H1 (cell line): ENCODE results near the gene GALNT9. TPM values are rescaled to one million over a fixed set of nuclear protein-coding genes. Genes with fewer than 3 reads are reported as not detected.

Experiments
- CHD1 ChIP-seq: IDR thresholded peaks from 2 replicates; pipeline ENCODE4 v1.6.1; 2012; ENCODE audit warnings: low read depth, low read length, improper control_type of control experiment
- JUND ChIP-seq: IDR thresholded peaks from 2 replicates; pipeline ENCODE4 v1.6.1; 2011; ENCODE audit warnings: mild to moderate bottlenecking, improper control_type of control experiment, low read length
- POLR2A ChIP-seq, 2 experiments: IDR thresholded peaks; 1 replicate in 1 of 2; 2 replicates in 1 of 2; pipeline ENCODE4 v1.6.1; 2011; ENCODE audit warnings: low read depth in 2 of 2, low read length in 2 of 2, mild to moderate bottlenecking in 2 of 2; ENCODE audit errors: control extremely low read depth in 1 of 2
- polyA plus RNA-seq, 7 experiments: library from polyadenylated mRNA; depleted of rRNA in 3 of 7; stranded (reverse) in 5 of 7; unstranded in 2 of 7; fragments of >200 nt in 5 of 7; fragments of 200-250 nt in 2 of 7; gene quantifications; 1 replicate in 5 of 7; 2 replicates in 1 of 7; 4 replicates in 1 of 7; pipeline versions ENCODE4 v1.2.1 to v1.2.3, GENCODE V29; 2011 to 2013; ENCODE audit warnings: missing spikeins in 2 of 7, mixed read lengths in 2 of 7
- total RNA-seq: library from RNA; stranded (reverse); fragmentation: NEBNext Ultra II Directional; extraction: Animal tissue kit (Norgen Biotek cat#: 25700); gene quantifications from 2 replicates; pipeline ENCODE4 v1.2.1, GENCODE V29; 2021

Gene GALNT9
- total and polyA plus RNA-seq, 2 of the 8 experiments (the other 6 are each of a cell fraction or from before 2014, with no cell fraction given), result 2.0 to 3.6 TPM

DNA sequence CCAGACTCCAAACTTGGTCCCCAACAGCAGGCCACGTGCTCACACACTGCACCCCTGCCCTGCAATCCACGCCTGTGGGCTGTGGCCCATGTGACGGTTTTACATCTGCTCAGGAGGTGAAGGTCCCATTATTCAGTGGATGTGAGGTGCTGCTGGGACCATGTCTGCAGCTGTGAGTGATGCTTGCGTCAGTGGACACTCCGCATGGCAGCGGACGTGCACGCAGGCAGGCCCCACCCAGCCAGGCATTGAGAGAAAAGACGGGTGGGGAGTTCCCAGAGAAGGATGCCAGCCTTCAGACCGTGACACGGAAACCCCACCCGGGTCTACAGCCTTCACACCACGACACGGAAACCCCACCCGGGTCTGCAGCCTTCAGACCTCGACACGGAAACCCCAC lies 117.6 kb downstream of the GALNT9 start (continued):
- no peak for TF ChIP-seq CHD1
- no peak for TF ChIP-seq JUND
- no peak for TF ChIP-seq POLR2A (IDR thresholded peaks at IDR 0.05; ENCODE audit: control extremely low read depth in 1 of 2, low read depth in 2 of 2, low read length in 2 of 2)
- TF ChIP-seq, all 59 proteins: peak for 0
